NCI-H2196 (cell line): Measurements from ENCODE around the gene CEL.

Experiments
- DNase-seq: peaks from one replicate; lab custom pipeline; 2025; ENCODE audit not compliant: unreplicated experiment; lab: John Stamatoyannopoulos, UW

Gene CEL

DNA sequence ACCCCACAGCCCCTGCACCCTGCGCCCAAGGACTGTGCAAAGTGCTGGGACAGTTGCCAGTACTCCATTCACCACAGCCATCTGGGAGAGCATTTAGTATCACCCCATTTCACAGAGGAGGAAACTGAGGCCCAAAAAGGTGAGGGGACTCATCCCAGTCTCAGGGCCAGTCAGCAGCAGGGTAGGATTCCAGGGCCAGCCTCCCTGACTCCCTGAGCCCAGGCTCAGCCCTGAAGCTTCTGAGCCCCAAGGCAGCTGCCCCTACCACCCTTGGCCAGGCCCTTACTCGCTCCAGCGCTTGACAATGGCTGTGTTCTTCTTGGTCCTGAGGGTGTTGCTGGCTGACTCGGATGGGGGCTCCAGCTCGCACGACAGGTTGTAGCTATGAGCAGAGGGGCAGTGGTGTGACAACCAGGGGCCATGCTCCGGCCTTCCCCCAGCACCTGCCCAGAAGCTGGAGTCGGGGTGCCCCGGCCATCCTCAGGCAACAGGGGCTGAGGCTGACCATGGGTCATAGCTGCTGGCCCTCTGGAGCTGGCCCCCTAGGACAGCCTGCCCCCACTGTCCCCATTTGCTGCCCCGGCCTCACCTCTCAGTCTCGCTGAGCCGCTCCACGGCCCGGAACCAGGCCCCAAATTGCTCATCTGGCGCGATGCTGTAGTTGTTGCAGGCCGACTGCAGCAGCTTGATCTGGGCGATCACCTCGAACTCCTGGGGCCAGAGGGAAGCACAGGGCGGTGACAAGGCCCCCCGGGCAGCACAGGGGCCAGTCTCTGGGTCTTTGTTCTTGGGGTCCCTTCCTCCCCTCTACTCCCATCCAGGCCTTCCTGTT is 40.6 kb downstream of the CEL start:
- DNase-seq = no peak

- peak; percentile 62 for DNase-seq
These were observed 41.6 kb downstream of the CEL start for GRCh38 chr9:133103183-133103986.

DNA sequence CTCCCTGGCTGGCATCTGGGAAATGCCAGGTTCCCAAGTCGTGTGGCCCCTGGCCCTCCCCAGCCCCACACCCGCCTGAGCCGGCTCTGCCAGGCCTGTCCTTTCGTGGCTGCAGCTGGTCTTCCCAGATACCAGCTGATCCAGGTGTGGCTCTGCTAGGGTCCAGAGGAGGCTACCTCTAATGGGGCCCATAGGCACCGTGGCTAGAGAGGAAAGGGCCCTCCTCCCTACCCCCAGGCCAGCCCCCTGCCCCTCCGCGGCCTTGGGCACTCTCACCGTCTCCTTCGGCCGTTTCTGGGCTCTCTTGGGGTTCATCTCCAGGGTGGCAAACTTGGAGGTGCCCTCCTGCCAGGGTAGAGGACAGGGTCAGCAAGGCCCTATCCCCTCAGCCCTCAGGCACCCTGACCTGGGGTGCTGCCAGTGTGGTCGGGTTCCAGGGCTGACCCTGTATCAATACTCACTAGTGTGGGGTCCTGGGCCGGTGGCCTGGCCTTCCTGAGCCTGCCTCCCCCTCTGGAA is 42.3 kb downstream of the CEL start:
- DNase-seq = no peak

- DNase-seq = no peak
These were observed 43.1 kb downstream of the CEL start for GRCh38 chr9:133104718-133105460.

DNA sequence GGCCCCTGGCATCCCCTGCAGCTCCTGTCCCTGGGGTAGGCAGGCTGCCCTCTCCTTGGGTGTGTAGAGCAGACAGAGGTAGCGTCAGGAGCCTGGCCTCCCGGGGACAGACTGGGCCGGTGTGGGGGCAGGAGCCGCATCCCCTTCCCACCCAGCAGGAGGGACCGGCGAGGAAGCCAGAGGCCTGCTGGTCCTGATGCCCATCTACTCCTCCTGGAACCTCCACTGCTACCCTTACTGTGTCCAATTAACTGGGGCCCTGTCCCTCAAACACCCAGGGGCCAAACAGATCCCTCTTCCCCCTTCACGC is 43.6 kb downstream of the CEL start:
- DNase-seq = no peak

- DNase-seq = no peak
These were observed 44.9 kb downstream of the CEL start for GRCh38 chr9:133106511-133107244.

DNA sequence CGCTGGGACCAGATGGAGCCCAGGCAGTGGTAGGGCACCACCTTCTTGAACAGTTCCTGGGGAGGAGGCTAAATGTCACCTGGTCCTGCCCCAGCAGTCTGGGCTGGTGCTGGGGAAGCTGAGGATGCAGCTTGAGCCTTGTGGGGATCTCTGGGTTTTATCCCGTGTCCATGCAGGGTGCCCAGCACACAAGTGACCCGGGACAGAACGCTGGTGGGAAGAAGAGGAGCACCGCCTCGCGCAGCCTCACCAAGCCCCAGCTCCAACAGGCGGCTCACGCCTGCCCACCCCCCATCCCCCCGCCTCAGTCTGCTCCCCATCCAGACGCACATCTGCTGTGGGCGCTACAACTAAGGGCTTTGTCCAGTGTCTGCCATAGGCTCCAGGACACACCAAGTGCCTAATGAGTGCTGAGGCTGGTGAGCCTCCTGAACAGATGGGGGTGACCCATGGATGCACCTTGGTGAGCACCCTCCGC is 45.5 kb downstream of the CEL start:
- no peak for DNase-seq

DNA sequence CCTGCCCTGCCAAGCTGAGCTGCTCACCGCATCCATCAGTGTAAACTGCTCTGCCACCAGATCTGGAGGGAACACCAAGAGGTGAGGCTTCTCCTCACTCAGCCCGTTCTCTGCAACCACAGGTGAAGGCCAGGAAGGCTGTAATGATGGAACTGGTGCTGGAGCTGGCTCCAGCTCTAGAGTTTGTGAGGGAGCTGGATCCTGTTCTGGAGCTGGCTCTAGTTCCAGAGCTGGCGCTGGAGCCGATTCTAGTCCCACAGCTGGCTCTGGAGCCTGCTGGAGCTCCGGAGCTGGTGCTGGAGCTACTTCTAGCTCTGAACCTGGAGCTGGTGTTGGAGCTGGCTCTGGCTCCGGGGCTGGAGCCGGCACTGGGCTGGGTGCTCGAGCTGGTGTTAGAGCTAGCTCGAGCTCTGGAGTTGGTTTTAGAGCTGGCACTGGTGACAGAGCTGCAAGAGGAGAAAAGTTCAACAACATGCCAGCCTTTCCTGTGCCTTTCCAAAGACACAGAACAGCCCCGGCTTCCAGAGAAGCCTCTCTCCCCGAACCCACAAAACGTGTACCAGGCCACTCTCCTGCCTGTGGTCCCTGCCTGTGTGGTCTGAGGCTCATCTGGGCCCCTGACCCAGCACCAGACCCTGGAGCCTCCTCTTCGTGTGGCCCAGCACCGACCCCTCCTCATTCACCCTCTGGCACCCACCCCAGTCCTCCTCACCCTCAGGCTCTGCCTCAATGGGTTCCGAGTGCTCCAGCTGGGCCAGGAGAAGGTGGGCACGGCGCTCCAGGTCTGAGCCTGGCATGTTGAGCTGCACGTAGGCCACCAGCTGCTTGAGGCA is 46.4 kb downstream of the CEL start:
- DNase-seq = no peak

DNA sequence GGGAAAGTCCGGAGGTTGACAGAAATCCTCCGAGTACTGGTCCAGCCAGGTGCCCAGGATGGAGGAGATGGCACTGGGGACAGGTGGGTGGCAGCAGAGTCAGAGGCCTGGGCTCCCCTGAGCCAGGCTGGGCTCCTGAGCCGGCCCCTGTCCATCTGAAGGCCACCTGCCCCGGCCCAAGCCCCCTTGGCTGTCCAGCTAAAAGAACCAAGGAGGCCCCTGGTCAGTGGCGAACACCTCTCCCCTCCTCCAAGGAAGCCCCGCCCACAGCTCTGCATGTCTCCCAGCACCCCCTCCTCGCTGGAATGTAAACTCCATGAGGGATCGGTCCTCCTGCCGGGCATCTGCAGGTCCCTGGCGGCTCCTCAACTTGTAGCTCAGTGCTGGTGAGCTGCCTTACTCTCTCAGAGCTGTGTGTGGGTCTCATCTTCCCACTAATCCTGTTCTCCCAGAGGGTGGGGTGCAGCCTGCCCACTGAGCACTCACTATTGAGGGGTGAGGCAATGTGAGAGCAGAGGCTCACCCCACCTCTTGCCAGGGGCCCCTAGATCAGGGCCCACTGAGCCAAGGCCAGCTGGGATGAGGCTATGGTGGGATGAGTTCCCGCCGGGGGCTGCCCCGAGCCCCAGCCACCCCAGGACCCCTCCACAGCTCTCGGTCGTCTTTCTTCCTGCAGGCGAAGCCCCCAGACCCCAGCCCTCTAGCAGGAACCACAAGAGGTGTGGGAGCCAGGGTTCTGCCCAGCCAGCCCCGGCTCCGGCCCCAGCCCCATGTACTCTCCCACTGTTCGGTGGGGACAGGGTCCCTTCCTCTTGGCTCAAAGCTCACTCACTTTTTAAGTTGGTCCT is 47.2 kb downstream of the CEL start:
- DNase-seq = no peak

GRCh38 chr9:133109931-133110650 is 48.3 kb downstream of the CEL start:
- DNase-seq = no peak

GRCh38 chr9:133111808-133112662 is 50.3 kb downstream of the CEL start:
- DNase-seq = no peak

GRCh38 chr9:133112663-133113026 is 50.9 kb downstream of the CEL start:
- DNase-seq = no peak

DNA sequence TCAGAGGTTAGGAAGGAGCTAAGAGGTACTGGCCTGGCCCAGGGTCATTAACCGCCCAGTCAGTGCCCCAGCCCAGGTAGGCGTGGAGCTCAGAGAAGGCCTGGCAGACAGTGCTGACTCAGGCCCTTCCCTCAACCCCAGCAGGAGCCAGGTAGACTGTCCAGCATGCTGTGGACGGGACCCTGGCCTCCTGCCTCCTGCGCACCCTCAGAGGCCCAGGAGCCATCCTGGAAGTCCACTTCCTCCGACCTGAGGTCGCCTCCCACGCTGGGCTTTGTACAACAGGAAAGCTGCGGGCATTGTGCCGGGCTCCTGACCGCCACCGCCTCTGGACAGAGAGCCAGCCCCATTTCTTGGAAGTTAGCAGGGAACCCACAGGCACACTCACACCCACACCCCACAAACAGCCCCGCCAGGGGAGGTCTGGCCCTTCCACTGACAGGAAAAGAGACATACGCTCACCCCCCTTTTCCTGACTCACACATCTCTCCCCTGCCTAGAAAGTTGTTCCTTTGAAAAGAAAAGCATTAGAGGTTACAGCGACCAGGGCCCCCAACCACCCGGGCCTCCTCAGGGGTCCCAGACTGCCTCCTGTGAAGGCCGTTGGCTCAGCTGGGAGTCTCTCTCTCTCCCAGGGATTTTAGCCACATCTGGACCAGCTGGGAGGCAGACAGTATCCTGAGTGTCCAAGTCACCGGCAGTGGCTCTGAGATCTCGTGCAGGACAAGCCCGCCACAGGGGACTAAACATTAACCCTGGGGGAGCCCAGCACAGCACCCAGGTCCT is 51.6 kb downstream of the CEL start:
- no peak for DNase-seq

GRCh38 chr9:133113949-133114885 is 52.4 kb downstream of the CEL start:
- DNase-seq = peak; percentile 16

GRCh38 chr9:133114886-133115603 is 53.3 kb downstream of the CEL start:
- DNase-seq = no peak
